ENCODE measurements around the gene ZNF799.
"Not testable (repeated sequence)": the region's sequence is repeated elsewhere in the genome, so short reads cannot be mapped to it uniquely, and the experiment has no call there.

Gene ZNF799

DNA sequence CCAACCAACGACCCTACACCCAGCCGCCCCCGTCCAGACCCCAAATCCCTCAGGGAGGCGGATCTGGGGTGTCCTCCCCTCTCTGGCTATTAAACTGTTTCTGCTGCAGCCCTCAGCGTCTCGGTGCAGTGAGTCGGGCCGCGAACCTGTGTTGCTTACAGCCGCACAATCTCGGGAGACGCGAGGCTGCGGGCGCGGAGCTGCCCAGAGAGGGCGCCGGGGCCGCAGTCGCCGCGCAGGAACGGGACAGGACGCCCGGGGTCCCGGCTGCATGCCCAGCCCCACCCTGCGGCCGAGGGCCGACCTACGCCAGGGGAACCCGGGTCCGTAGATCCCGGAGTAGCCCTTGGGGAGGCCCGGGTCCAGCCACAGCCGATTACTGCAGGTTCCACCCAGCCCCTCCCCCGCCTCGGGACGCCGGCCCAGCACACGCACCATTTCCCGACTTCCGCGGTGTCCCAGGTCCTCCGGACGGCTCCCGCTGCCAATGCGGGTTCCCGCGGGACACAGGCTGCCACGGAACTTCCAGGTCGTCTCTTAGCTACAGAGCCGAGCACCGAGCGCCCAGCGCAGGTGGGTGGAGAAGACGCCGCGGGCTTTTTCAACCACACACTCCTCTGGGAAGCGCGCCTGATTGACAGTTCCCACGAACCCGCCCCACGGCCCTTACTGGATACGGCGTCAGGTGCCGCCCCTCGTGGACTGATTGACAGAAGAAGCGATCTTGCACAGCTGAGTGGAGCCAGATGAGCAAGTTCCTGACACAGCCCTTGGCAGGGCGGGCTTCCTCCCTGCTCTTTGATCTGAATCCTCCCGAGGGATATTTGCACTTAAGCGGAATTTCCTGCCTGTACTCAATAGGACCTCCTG lies at the start of gene ZNF799:
Gene ZNF799, minus strand, starts transcription at position 639 of the 870 bp plus-strand sequence. Its CDS starts 201 bp downstream, at position 438.
- TF ChIP-seq, protein P1, sequence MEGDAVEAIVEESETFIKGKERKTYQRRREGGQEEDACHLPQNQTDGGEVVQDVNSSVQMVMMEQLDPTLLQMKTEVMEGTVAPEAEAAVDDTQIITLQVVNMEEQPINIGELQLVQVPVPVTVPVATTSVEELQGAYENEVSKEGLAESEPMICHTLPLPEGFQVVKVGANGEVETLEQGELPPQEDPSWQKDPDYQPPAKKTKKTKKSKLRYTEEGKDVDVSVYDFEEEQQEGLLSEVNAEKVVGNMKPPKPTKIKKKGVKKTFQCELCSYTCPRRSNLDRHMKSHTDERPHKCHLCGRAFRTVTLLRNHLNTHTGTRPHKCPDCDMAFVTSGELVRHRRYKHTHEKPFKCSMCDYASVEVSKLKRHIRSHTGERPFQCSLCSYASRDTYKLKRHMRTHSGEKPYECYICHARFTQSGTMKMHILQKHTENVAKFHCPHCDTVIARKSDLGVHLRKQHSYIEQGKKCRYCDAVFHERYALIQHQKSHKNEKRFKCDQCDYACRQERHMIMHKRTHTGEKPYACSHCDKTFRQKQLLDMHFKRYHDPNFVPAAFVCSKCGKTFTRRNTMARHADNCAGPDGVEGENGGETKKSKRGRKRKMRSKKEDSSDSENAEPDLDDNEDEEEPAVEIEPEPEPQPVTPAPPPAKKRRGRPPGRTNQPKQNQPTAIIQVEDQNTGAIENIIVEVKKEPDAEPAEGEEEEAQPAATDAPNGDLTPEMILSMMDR (conservative IDR thresholded peaks at IDR 0.05; ENCODE audit: low read depth, low read length): no peak

DNA sequence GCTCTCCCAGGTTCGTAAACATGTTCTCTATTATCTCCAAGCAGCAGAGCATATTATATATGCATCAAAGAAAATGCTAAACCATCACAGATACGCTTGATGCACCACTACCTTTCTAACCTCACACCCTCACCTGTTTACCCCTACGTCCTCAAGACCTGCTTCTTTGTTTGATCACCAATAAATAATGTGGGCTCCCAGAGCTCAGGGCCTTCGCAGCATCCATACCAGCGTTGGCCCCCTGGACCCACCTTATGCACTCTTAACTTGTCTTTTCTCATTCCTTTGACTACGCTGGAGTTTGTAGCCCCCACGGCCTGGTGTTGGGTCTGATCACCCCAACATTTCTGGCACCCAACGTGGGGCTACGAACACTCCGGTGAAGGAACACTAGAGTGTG lies 49.8 kb upstream of the ZNF799 start:
- TF ChIP-seq, protein P1 (conservative IDR thresholded peaks at IDR 0.05; ENCODE audit: low read depth, low read length): no peak
- no peak overlapping the region for H3K4me3 ChIP-seq (ENCODE audit: low read depth, low read length)
- no peak for DNase-seq (ENCODE audit: low read depth)

More for the DNA sequence above, at the start of gene ZNF799:
- DNase-seq (ENCODE audit: low read depth): peak; percentile 97
- peak within 1 kb of the TSS; percentile 83 for H3K4me3 ChIP-seq (ENCODE audit: low read depth, low read length)

DNA sequence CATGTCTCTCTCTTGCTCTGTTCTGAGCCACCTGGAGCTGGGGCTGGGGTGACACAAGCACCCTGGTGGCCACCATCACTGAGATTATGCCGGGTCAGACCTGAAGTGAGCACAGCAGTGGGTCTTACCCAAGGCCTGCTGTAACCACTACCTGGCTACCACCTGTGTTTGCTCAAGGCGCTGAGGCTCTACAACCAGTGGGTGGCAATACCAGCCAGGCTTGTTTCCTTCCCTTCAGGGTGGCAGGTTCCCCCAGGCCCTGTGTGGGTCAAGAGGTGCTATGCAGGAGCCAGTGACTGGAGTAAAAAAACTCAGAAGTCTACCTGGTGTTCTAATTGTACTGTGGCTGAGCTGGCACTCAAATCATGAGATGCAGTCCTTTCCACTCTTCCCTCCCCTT lies 47.7 kb upstream of the ZNF799 start:
- no peak for DNase-seq (ENCODE audit: low read depth)
- H3K4me3 ChIP-seq (ENCODE audit: low read depth, low read length): no peak overlapping the region
- TF ChIP-seq, protein P1 (conservative IDR thresholded peaks at IDR 0.05; ENCODE audit: low read depth, low read length): no peak

DNA sequence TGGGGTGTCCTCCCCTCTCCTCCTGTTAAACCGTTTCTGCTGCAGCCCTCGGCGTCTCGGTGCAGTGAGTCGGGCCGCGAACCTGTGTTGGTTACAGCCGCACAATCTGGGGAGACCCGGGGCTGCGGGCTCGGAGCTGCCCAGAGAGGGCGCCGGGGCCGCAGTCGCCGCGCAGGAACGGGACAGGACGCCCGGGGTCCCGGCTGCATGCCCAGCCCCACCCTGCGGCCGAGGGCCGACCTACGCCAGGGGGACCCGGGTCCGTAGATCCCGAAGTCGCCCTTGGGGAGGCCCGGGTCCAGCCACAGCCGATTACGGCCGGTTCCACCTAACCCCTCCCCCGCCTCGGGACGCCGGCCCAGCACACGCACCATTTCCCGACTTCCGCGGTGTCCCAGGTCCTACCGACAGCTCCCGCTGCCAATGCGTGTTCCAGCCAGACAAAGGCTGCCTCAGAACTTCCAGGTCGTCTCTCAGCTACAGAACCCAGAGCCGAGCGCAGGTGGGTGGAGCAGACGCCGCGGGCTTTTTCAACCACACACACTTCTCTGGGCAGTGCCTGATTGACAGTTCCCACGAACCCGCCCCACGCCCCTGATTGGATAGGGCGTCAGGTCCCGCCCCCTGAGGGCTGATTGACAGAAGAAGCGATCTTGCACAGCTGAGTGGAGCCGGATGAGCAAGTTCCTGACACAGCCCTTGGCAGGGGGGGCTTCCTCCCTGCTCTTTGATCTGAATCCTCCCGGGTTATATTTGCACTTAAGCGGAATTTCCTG lies 39.7 kb upstream of the ZNF799 start, which contains the start of gene ZNF443:
Gene ZNF443, minus strand, starts transcription at position 481 of the 776 bp plus-strand sequence. Its CDS starts 107 bp downstream, at position 374.
- TF ChIP-seq, protein P1 (conservative IDR thresholded peaks at IDR 0.05; ENCODE audit: low read depth, low read length): no peak
- peak; percentile 98 for DNase-seq (ENCODE audit: low read depth)
- H3K4me3 ChIP-seq (ENCODE audit: low read depth, low read length): peak within 1 kb of the TSS; percentile 82

DNA sequence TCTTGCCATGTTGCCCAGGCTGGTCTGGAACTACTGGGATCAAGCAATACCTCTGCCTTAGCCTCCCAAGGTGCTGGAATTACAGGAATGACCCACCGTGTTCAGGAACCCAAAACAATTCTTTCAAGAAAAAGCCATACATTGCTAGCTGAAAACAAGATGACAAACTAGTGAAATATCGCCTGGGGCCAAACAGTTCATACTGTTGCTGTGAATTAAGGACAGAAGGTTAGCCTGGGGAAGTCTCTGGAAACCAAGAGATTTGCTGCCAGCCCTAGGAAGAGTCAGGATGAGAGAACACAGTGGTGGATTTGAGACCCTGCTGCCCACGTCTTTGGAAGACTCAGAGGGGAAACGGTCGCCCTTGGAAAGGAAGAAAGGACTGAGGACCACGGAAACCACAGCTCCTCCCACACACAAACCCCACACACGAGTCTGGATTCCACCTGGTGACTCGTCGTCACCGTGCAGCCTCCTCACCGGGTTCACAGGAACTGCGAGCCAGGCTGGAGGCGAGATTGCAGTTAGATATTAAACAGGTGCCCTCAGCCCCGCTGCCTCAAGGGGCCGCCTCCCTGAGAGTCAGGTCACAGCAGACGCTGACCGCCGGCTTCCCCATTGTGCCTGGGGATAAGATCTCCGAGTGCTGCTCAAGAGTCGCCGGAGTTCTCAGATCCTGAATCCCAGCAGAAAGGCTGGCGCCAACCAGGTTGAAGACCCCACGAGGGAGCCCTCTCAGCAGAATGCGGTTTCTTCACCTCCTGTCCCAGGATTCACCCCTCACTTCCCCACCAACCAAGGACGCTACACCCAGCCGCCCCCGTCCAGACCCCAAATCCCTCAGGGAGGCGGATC lies 38.8 kb upstream of the ZNF799 start:
- H3K4me3 ChIP-seq (ENCODE audit: low read depth, low read length): peak overlapping the region; percentile 82
- DNase-seq (ENCODE audit: low read depth): peak; percentile 8

DNA sequence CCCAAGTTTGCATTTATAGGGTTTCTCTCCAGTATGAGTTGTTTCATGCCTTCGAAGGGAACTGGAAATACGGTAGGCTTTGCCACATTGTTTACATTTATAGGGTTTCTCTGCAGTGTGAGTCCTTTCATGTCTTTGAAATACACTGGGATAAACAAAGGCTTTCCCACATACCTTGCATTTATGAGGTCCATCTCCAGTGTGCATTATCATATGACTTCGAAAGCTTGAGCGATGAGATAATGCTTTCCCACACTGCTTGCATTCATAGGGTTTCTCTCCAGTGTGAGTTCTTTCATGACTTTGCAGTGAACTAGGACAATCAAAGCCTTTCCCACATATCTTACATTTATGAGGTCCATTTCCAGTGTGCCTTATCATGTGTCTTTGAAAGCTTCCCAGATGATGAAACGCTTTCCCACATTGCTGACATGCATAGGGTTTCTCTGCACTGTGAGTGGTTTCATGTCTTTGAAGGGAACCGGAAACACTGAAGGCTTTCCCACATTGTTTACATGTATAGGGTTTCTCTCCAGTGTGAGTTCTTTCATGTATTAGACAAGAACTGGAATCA lies 29.7 kb upstream of the ZNF799 start:
- H3K4me3 ChIP-seq (ENCODE audit: low read depth, low read length); DNase-seq (ENCODE audit: low read depth): not testable (repeated sequence)

DNA sequence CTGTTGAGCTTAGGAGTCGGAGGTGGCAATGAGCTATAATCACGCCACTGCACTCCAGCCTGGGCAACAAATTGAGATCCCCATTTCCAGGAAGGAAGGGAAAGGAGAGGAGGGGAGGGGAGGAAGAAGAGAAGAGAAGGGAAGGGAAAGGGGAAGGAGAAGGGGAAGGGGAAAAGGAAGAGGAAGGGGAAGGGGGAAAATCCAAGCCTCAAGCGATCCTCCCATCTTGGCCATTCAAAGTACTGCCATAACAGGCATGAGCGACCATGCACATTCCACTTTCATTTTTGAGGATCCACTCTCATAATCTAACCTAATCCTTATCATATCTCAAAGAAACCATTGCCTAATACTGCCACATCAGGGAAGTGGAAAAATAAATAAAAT lies 24.8 kb upstream of the ZNF799 start:
- TF ChIP-seq, protein P1 (conservative IDR thresholded peaks at IDR 0.05; ENCODE audit: low read depth, low read length): no peak

More for the DNA sequence above, 24.8 kb upstream of the ZNF799 start:
- DNase-seq (ENCODE audit: low read depth): no peak
- no peak overlapping the region for H3K4me3 ChIP-seq (ENCODE audit: low read depth, low read length)

Data from choroid plexus epithelial cell (primary cell).